ENCODE data around the gene DSCAML1. TPM values are rescaled to one million over a fixed set of nuclear protein-coding genes. Genes with fewer than 3 reads are reported as not detected.

DSCAML1 gene
- total and polyA plus RNA-seq, 2 experiments from 2014 or later: not detected

- WGBS, 2 experiments (ENCODE audit: low coverage in 1 of 2, low lambda C conversion rate in 2 of 2, missing lambda C conversion rate in 2 of 2): 27 to 30% methylated on average over 5 of the region's 5 CpGs
- in situ Hi-C loops (cut with MboI): no loop called here
Observed at GRCh38 chr11:117513666-117514065, 283.4 kb downstream of the DSCAML1 start.

GRCh38 chr11:117511931-117512539 lies 285.0 kb downstream of the DSCAML1 start:
- H3K36me3 ChIP-seq (ENCODE audit: low read depth): no peaks in the 10 kb centered on the region
- no peak overlapping the region for H3K9ac ChIP-seq
- H3K79me2 ChIP-seq (ENCODE audit: insufficient read depth): no peaks in the 10 kb centered on the region
- no peaks in the 10 kb centered on the region for H3K9me2 ChIP-seq (ENCODE audit: insufficient read depth)
- H2AFZ ChIP-seq: no peak overlapping the region
- H3K4me1 ChIP-seq (ENCODE audit: insufficient read depth): no peaks in the 10 kb centered on the region
- in situ Hi-C loops (cut with MboI): no loop called here
- no peak for TF ChIP-seq EZH2 (IDR thresholded peaks at IDR 0.05; ENCODE audit: insufficient read depth, poor library complexity, severe bottlenecking)
- no peak for TF ChIP-seq EZH2phosphoT487 (IDR thresholded peaks at IDR 0.05; ENCODE audit: insufficient read depth, low read depth)
- no peaks in the 10 kb centered on the region for H3K9me3 ChIP-seq (ENCODE audit: low read depth)
- no peak overlapping the region for H3K27ac ChIP-seq
- H4K20me1 ChIP-seq (ENCODE audit: insufficient read depth): no peaks in the 10 kb centered on the region
- H3K4me2 ChIP-seq (ENCODE audit: unreplicated experiment): no peak overlapping the region
- no peaks in the 10 kb centered on the region for H3F3A ChIP-seq (ENCODE audit: insufficient read depth)
- no peak overlapping the region for H3K4me3 ChIP-seq
- peaks cover 13% of the 10 kb centered on the region; the same call in 1 of the 2 replicates for H3K27me3 ChIP-seq (replicated peaks; ENCODE audit: insufficient read depth)
- DNase-seq: no peak
- WGBS, 2 experiments (ENCODE audit: low coverage in 1 of 2, low lambda C conversion rate in 2 of 2, missing lambda C conversion rate in 2 of 2): 52 to 54% methylated on average over 13 to 14 of the region's 14 CpGs

More at GRCh38 chr11:117513666-117514065, 283.4 kb downstream of the DSCAML1 start:
- no peak overlapping the region for H3K4me2 ChIP-seq (ENCODE audit: unreplicated experiment)
- H3K27me3 ChIP-seq (replicated peaks; ENCODE audit: insufficient read depth): peaks cover 13% of the 10 kb centered on the region; the same call in 1 of the 2 replicates
- DNase-seq: no peak
- no peak overlapping the region for H3K4me3 ChIP-seq
- TF ChIP-seq EZH2phosphoT487 (IDR thresholded peaks at IDR 0.05; ENCODE audit: insufficient read depth, low read depth) (no peak), EZH2 (IDR thresholded peaks at IDR 0.05; ENCODE audit: insufficient read depth, poor library complexity, severe bottlenecking) (no peak)
- H3K36me3 ChIP-seq (ENCODE audit: low read depth): no peaks in the 10 kb centered on the region
- no peak overlapping the region for H2AFZ ChIP-seq
- H3K9me2 ChIP-seq (ENCODE audit: insufficient read depth): no peaks in the 10 kb centered on the region
- no peaks in the 10 kb centered on the region for H4K20me1 ChIP-seq (ENCODE audit: insufficient read depth)
- no peak overlapping the region for H3K9ac ChIP-seq
- no peaks in the 10 kb centered on the region for H3K79me2 ChIP-seq (ENCODE audit: insufficient read depth)
- H3F3A ChIP-seq (ENCODE audit: insufficient read depth): no peaks in the 10 kb centered on the region
- H3K4me1 ChIP-seq (ENCODE audit: insufficient read depth): no peaks in the 10 kb centered on the region
- H3K9me3 ChIP-seq (ENCODE audit: low read depth): no peaks in the 10 kb centered on the region
- H3K27ac ChIP-seq: no peak overlapping the region

GRCh38 chr11:117511483-117511930 lies 285.5 kb downstream of the DSCAML1 start:
- Histone ChIP-seq H3K9me2 (ENCODE audit: insufficient read depth) (no peaks in the 10 kb centered on the region), H3K27me3 (replicated peaks; ENCODE audit: insufficient read depth) (peaks cover 13% of the 10 kb centered on the region; the same call in 1 of the 2 replicates), H2AFZ (no peak overlapping the region), H3K4me1 (ENCODE audit: insufficient read depth) (no peaks in the 10 kb centered on the region), H3K79me2 (ENCODE audit: insufficient read depth) (no peaks in the 10 kb centered on the region), H3F3A (ENCODE audit: insufficient read depth) (no peaks in the 10 kb centered on the region), H3K36me3 (ENCODE audit: low read depth) (no peaks in the 10 kb centered on the region), H4K20me1 (ENCODE audit: insufficient read depth) (no peaks in the 10 kb centered on the region), H3K27ac (no peak overlapping the region), H3K4me3 (no peak overlapping the region), H3K4me2 (ENCODE audit: unreplicated experiment) (no peak overlapping the region), H3K9me3 (ENCODE audit: low read depth) (no peaks in the 10 kb centered on the region), H3K9ac (no peak overlapping the region)
- in situ Hi-C loops (cut with MboI): no loop called here
- no peak for TF ChIP-seq EZH2 (IDR thresholded peaks at IDR 0.05; ENCODE audit: insufficient read depth, poor library complexity, severe bottlenecking)
- no peak for TF ChIP-seq EZH2phosphoT487 (IDR thresholded peaks at IDR 0.05; ENCODE audit: insufficient read depth, low read depth)
- no peak for DNase-seq
- WGBS, 2 experiments (ENCODE audit: low coverage in 1 of 2, low lambda C conversion rate in 2 of 2, missing lambda C conversion rate in 2 of 2): 36 to 38% methylated on average over 8 of the region's 8 CpGs

GRCh38 chr11:117510646-117511045 lies 286.4 kb downstream of the DSCAML1 start:
- WGBS, 2 experiments (ENCODE audit: low coverage in 1 of 2, low lambda C conversion rate in 2 of 2, missing lambda C conversion rate in 2 of 2): 38 to 56% methylated on average over 3 of the region's 3 CpGs
- no peak for DNase-seq
- Histone ChIP-seq H2AFZ (no peak overlapping the region), H4K20me1 (ENCODE audit: insufficient read depth) (no peaks in the 10 kb centered on the region), H3K4me3 (no peak overlapping the region), H3K4me2 (ENCODE audit: unreplicated experiment) (no peak overlapping the region), H3K9me2 (ENCODE audit: insufficient read depth) (no peaks in the 10 kb centered on the region), H3K9ac (no peak overlapping the region), H3K79me2 (ENCODE audit: insufficient read depth) (no peaks in the 10 kb centered on the region), H3K27ac (no peak overlapping the region), H3K36me3 (ENCODE audit: low read depth) (no peaks in the 10 kb centered on the region), H3K27me3 (replicated peaks; ENCODE audit: insufficient read depth) (peaks cover 13% of the 10 kb centered on the region; the same call in 1 of the 2 replicates), H3F3A (ENCODE audit: insufficient read depth) (no peaks in the 10 kb centered on the region), H3K4me1 (ENCODE audit: insufficient read depth) (no peaks in the 10 kb centered on the region), H3K9me3 (ENCODE audit: low read depth) (no peaks in the 10 kb centered on the region)
- TF ChIP-seq EZH2 (IDR thresholded peaks at IDR 0.05; ENCODE audit: insufficient read depth, poor library complexity, severe bottlenecking) (no peak), EZH2phosphoT487 (IDR thresholded peaks at IDR 0.05; ENCODE audit: insufficient read depth, low read depth) (no peak)
- in situ Hi-C loops (cut with MboI): no loop called here
